Measurements from ENCODE around the gene TMPRSS11D.
A peak's percentile ranks its signal among the peaks of the same experiment; 100 is the strongest.

Gene TMPRSS11D

DNA sequence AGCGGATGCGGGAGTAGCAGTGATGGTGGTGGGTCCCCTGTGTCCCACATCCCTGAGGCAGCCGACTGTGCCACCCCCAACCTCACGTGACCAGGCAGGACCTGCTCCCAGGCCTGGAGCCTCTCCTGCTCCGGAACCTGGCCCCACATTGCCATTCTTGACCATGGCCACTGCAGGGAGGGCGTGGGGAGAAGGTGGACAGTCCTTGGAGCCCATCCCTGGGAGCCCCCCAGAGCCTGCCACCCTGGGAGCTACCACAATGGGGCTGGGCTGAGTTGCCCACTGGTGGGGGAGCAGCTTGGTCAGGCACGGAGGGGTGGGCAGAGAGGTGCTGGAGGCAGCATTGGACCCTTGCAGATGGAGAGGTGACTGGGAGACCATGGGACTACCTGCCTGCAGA lies 42.7 kb upstream of the TMPRSS11D start:
- no peak for DNase-seq (ENCODE audit: extremely low read depth, low read depth)
- TF ChIP-seq, protein P1, sequence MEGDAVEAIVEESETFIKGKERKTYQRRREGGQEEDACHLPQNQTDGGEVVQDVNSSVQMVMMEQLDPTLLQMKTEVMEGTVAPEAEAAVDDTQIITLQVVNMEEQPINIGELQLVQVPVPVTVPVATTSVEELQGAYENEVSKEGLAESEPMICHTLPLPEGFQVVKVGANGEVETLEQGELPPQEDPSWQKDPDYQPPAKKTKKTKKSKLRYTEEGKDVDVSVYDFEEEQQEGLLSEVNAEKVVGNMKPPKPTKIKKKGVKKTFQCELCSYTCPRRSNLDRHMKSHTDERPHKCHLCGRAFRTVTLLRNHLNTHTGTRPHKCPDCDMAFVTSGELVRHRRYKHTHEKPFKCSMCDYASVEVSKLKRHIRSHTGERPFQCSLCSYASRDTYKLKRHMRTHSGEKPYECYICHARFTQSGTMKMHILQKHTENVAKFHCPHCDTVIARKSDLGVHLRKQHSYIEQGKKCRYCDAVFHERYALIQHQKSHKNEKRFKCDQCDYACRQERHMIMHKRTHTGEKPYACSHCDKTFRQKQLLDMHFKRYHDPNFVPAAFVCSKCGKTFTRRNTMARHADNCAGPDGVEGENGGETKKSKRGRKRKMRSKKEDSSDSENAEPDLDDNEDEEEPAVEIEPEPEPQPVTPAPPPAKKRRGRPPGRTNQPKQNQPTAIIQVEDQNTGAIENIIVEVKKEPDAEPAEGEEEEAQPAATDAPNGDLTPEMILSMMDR (IDR thresholded peaks at IDR 0.05; ENCODE audit: low read depth, low read length, missing control alignments), result no peak
- H3K4me3 ChIP-seq (replicated peaks; ENCODE audit: low read depth, low read length), result no peak overlapping the region

DNA sequence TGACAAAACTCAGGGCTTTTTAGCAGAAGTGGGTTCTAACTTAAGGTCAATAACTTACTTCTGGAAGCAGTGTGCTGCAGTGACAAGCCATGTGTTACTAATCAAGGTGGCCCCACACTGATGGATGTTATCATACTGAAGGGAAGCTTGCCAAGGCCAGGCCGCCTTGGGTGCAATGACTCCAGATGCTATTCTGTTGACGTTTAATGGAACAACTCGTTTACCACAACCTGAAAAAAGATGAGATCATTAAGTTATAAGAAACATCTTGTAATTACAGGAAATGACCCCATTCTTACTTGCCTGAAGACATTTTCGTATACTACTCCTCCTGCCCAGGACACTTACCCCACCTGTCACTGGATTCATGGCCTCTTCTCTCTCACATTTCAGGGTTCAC lies 38.9 kb upstream of the TMPRSS11D start:
- TF ChIP-seq, protein P1 (IDR thresholded peaks at IDR 0.05; ENCODE audit: low read depth, low read length, missing control alignments), result no peak
- peak; percentile 88 for DNase-seq (ENCODE audit: extremely low read depth, low read depth)
- H3K4me3 ChIP-seq (replicated peaks; ENCODE audit: low read depth, low read length), result no peak overlapping the region

DNA sequence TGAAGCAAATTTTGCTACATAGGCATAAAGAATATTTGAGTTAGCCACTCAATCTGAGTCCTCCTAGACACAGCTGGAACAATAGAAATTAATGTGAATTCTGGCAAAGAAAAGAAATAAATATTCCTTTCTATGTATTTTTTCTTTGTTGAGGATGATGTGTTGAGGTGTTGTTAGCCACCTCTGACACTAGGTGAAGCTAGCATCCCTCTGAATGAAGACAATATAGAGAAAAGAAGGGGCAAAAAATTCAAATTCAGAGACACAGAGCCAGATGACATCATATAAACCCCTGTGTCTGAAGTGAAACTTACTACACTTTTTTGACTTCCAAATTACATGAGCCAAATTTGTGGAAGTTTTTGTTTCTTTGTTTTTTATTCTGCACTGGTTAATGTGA lies 34.6 kb upstream of the TMPRSS11D start:
- TF ChIP-seq, protein P1 (IDR thresholded peaks at IDR 0.05; ENCODE audit: low read depth, low read length, missing control alignments), result peak; percentile 57
- DNase-seq (ENCODE audit: extremely low read depth, low read depth), result no peak
- H3K4me3 ChIP-seq (replicated peaks; ENCODE audit: low read depth, low read length), result no peak overlapping the region

DNA sequence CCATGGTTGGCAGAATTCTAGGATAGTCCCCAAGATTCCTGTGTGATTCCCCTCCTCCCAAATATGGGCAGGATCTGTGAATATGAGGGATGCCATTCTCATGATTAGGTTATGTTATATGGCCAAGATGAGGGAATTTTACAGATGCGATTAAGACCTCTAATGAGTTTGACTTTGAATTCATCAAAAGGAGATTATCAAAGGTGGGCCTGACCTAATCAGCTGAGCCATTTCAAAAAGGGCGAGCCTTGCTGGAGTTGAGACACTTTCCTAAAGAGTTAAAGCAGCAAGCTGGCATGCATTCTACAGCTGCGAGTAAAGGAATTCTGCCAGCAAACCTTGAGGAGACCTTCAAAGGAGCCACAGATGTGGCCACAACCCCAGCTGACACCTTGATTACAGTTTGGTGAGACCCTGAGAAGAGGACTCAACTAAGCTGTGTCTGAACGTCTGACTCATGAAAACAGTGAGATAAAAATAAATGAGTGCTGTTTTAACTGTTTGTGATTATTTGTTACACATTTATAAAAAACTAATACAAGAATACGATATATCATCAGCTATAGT lies 31.7 kb upstream of the TMPRSS11D start:
- TF ChIP-seq, protein P1 (IDR thresholded peaks at IDR 0.05; ENCODE audit: low read depth, low read length, missing control alignments), result no peak
- DNase-seq (ENCODE audit: extremely low read depth, low read depth), result no peak

DNA sequence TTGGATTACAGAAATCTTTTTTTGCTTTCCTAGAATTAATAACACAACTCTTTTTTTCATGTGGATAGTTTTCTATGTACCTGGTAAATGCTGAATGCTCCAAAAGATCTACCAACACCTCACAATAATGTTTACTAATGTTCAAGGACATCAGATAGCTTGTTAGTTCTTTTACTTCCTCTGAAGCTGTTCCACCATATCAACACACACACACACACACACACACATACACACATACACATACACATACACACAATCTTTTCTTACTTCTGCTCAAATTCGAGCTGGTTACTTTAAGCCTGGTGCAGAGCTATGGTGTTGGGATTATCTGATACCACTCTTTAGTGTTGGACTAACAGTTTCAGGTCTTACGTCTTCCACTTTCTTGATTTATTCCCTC lies 28.3 kb upstream of the TMPRSS11D start:
- no peak overlapping the region for H3K4me3 ChIP-seq (replicated peaks; ENCODE audit: low read depth, low read length)
- no peak for DNase-seq (ENCODE audit: extremely low read depth, low read depth)
- TF ChIP-seq, protein P1 (IDR thresholded peaks at IDR 0.05; ENCODE audit: low read depth, low read length, missing control alignments), result no peak

More for the DNA sequence above, 31.7 kb upstream of the TMPRSS11D start:
- no peak overlapping the region for H3K4me3 ChIP-seq (replicated peaks; ENCODE audit: low read depth, low read length)

DNA sequence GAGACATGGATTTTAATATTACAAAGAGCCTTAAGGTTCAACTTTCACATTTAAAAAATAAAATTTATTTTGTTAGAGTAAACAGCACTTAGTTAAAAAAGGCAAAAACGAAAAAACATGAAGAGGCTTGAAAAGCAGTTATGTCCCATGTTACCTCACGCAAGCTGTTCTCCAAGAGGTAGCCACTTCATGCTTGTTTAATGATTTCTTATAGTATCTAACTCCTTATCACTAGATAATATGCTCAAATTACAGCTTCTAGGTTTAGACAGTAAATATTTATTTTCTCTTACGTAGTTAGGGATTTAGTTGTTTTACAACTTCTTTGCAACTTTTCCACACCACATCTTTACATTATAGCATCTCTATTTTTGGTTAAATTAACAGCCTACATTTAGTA lies 27.8 kb upstream of the TMPRSS11D start:
- no peak for DNase-seq (ENCODE audit: extremely low read depth, low read depth)
- TF ChIP-seq, protein P1 (IDR thresholded peaks at IDR 0.05; ENCODE audit: low read depth, low read length, missing control alignments), result no peak
- H3K4me3 ChIP-seq (replicated peaks; ENCODE audit: low read depth, low read length), result no peak overlapping the region

DNA sequence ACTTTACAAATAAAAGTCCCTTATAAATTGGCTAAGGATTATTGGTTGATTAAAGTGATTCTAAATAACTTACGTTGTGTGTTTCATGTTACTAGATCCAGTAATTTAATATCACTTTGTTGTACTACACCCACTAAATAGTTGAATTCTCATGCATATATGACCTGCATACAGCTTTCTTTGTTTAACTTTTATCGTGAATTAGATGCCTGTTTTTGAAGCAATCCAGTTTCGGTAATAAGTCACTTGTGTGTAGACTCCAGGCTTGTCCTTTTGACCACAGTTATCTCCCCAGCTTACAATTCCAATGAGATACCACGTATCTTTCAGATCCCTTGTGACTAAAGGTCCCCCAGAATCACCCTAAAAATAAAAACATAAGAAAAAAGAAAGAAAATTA lies 27.3 kb upstream of the TMPRSS11D start:
- DNase-seq (ENCODE audit: extremely low read depth, low read depth), result no peak
- TF ChIP-seq, protein P1 (IDR thresholded peaks at IDR 0.05; ENCODE audit: low read depth, low read length, missing control alignments), result no peak

More for the DNA sequence above, 27.3 kb upstream of the TMPRSS11D start:
- H3K4me3 ChIP-seq (replicated peaks; ENCODE audit: low read depth, low read length), result no peak overlapping the region
